Measurements from ENCODE around the gene KLHL22. TPM values are rescaled to one million over a fixed set of nuclear protein-coding genes. Genes with fewer than 3 reads are reported as not detected.

KLHL22 gene
- total and polyA plus RNA-seq, 8 donors: 9.9 to 22.9 (median 13.2) TPM

GRCh38 chr22:20405291-20405930 is 90.2 kb downstream of the KLHL22 start:
- intact Hi-C loops (cut with DNase I): no loop called here
- peaks cover 0 to 20% (median 0%) of the 10 kb centered on the region in 3 donors for H3K36me3 ChIP-seq
- no peak for ATAC-seq

GRCh38 chr22:20404881-20405280 is 90.7 kb downstream of the KLHL22 start:
- Histone ChIP-seq H3K27me3 (no peaks in the 10 kb centered on the region), H3K4me1 (no peaks in the 10 kb centered on the region), H3K27ac (no peak overlapping the region), H3K36me3 (peaks cover 0 to 20% (median 0%) of the 10 kb centered on the region in 3 donors), H3K9me3 (no peaks in the 10 kb centered on the region), H3K4me3 (no peak overlapping the region)
- 95 to 96% methylated on average over 18 of the region's 18 CpGs for WGBS, 2 donors
- intact Hi-C loops (cut with DNase I): no loop called here
- ATAC-seq (no peak), DNase-seq (no peak), FAIRE-seq (no peak)
- no peak for TF ChIP-seq CTCF (IDR thresholded peaks at IDR 0.05)

More at GRCh38 chr22:20405291-20405930, 90.2 kb downstream of the KLHL22 start:
- Histone ChIP-seq H3K27ac (no peak overlapping the region), H3K9me3 (no peaks in the 10 kb centered on the region), H3K27me3 (no peaks in the 10 kb centered on the region), H3K4me3 (no peak overlapping the region), H3K4me1 (no peaks in the 10 kb centered on the region)
- DNase-seq (no peak), FAIRE-seq (no peak)
- TF ChIP-seq CTCF (IDR thresholded peaks at IDR 0.05): no peak
- WGBS, 2 donors: 95 to 97% methylated on average over 45 of the region's 45 CpGs

GRCh38 chr22:20403779-20404140 is 91.8 kb downstream of the KLHL22 start:
- Histone ChIP-seq H3K4me3 (no peak overlapping the region), H3K9me3 (no peaks in the 10 kb centered on the region), H3K27me3 (no peaks in the 10 kb centered on the region), H3K4me1 (peaks cover 0 to 9% (median 6%) of the 10 kb centered on the region in 3 donors), H3K27ac (no peak overlapping the region), H3K36me3 (peaks cover 0 to 20% (median 0%) of the 10 kb centered on the region in 3 donors)
- WGBS, 2 donors: 92% methylated on average over 4 to 6 of the region's 6 CpGs
- no peak for TF ChIP-seq CTCF (IDR thresholded peaks at IDR 0.05)
- intact Hi-C loops (cut with DNase I): no loop called here
- ATAC-seq (no peak), FAIRE-seq (no peak), DNase-seq (no peak)

GRCh38 chr22:20402960-20403778 is 92.4 kb downstream of the KLHL22 start:
- Histone ChIP-seq H3K36me3 (peaks cover 0 to 20% (median 0%) of the 10 kb centered on the region in 3 donors), H3K4me3 (no peak overlapping the region), H3K4me1 (peaks cover 0 to 9% (median 7%) of the 10 kb centered on the region in 3 donors), H3K27me3 (no peaks in the 10 kb centered on the region), H3K9me3 (no peaks in the 10 kb centered on the region), H3K27ac (no peak overlapping the region)
- intact Hi-C loops (cut with DNase I): no loop called here
- no peak for TF ChIP-seq CTCF (IDR thresholded peaks at IDR 0.05)
- 94 to 96% methylated on average over 9 of the region's 9 CpGs for WGBS, 2 donors
- FAIRE-seq (no peak), DNase-seq (no peak), ATAC-seq (no peak)

All from pancreas (tissue), 10 donors.